HG03139 (cell line): ENCODE results near the gene ZNF385D.

ENCODE experiments used
- ATAC-seq: cut with Tn5 transposase; IDR thresholded peaks from one replicate; pipeline ENCODE4 v1.9.1; 2021; ENCODE audit not compliant: unreplicated experiment

Gene ZNF385D

GRCh38 chr3:21682206-21682605, 68.8 kb downstream of the ZNF385D start:
- ATAC-seq: no peak

DNA sequence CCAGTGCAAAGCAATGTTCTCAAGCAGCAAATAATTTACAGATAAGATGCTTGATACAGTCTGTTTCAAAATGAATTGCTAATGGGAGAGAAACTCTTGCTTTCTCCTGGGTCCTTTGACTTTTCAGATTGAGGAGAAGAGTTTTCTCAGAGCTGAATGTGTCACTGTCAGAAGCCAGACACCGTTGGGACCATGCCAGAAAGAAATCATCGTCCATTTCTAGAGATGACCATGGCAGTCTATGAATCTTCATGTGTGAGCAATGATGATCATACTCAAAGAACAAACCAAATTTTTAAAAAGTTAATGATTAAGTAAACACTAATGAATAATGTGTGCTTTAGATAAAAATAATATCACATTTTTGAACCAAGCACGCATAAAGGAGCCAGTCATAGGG, 77.6 kb downstream of the ZNF385D start:
- ATAC-seq: no peak

- no peak for ATAC-seq
These were observed 78.7 kb downstream of the ZNF385D start for GRCh38 chr3:21672303-21672702.

- no peak for ATAC-seq
These were observed 80.6 kb downstream of the ZNF385D start for GRCh38 chr3:21670386-21670785.

GRCh38 chr3:21668012-21668411, 83.0 kb downstream of the ZNF385D start:
- no peak for ATAC-seq

GRCh38 chr3:21665444-21666100, 85.4 kb downstream of the ZNF385D start:
- ATAC-seq: no peak

- ATAC-seq: no peak
These were observed 86.0 kb downstream of the ZNF385D start for GRCh38 chr3:21664996-21665395.

GRCh38 chr3:21662403-21662802, 88.6 kb downstream of the ZNF385D start:
- ATAC-seq: no peak

GRCh38 chr3:21654662-21655061, 96.3 kb downstream of the ZNF385D start:
- no peak for ATAC-seq

- no peak for ATAC-seq
These were observed 96.8 kb downstream of the ZNF385D start for GRCh38 chr3:21654241-21654640.

DNA sequence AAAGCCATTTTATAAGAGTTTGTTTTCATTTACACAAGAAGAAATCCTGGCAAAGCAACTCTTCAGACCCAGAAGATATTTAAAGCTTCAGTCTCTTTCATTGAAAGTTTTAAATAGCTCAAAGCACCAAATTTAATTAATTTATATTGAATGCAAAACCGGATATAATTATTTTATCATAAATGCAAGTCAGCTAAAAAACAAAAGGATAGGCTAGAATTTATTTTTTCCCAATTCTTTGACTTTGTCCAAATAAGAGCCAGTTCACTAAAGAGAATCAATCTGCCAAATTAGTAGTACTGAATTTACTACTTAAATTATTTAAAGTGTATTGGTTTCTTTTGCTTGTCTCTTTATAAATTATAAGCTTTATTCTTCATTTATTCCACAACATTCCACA, 101.5 kb downstream of the ZNF385D start:
- no peak for ATAC-seq

GRCh38 chr3:21647961-21648360, 103.0 kb downstream of the ZNF385D start:
- ATAC-seq: no peak

- ATAC-seq: no peak
These were observed 105.7 kb downstream of the ZNF385D start for GRCh38 chr3:21645121-21645897.

DNA sequence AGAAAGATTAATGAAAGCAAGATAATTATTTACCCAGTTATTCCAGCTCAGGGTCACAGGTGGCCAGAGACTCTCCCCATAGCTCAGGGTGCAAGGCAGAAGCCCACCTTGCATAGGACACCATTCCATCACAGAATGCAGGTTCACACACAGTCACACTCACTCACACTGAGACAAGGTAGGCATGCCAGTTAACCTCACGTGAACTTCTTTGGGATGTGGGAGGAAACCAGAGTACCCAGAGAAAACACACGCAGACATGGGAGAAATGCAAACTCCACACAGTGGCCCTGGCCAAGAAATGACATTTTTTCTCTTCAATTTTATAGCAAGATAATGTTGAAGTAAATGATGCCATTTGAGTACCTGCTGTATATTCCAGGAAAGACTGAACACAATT, 106.7 kb downstream of the ZNF385D start:
- no peak for ATAC-seq

DNA sequence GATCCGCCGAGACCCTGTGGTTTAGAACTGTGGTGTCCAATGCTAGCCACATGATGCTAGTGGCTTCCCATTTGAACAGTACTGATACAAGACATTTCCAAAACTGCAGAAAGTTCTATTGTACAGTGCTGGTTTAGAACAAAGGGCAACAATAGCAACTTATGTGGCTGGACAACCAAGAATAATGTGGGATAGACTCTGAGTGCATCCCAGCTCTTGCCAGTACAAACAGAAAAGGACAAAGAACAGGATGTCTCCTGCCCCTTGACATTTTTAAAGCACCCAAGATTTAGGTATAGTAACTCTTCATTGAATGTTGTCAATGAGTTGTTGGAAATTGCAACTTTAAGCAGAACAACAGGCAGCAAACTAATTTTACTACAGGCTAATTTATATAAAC, 107.3 kb downstream of the ZNF385D start:
- no peak for ATAC-seq

- ATAC-seq: no peak
These were observed 108.6 kb downstream of the ZNF385D start for GRCh38 chr3:21642433-21642832.

DNA sequence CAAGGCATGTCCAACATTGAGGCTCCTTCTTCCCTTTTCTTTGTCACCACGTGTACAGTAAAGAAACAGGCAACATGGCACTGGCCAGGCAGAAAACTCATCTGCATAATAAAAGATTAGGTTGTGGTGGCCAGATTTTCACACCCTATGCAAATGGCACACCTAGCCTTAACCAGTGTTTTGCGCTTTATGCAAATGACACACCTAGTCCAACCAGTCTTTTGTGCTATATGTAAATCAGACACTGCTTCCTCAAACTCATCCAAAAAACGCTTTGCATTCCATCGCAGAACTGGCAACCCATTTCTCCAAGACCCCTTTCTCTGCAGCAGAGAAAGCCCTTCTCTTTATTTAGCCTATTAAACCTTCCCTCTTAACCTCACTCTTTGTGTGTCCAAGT, 109.1 kb downstream of the ZNF385D start:
- ATAC-seq: no peak

GRCh38 chr3:21638488-21638887, 112.5 kb downstream of the ZNF385D start:
- no peak for ATAC-seq

DNA sequence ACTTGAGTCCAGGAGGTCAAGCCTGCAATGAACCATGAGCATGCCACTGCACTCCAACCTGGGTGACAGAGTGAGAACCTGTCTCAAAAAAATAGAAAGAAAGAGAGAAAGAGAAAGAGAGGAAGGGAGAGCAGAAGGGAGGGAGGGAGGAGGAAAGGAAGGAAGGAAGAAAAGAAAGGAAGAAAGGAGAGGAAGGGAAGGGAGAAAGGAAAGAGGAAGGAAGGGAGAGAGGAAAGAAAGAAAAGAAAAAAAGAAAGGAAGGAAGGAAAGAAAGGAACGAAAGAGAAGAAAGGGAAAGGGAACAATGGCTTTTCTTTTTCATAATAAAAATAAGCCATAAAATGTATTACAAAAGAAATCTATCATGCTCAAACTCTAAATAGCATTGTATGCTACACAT, 116.9 kb downstream of the ZNF385D start:
- ATAC-seq: no peak

DNA sequence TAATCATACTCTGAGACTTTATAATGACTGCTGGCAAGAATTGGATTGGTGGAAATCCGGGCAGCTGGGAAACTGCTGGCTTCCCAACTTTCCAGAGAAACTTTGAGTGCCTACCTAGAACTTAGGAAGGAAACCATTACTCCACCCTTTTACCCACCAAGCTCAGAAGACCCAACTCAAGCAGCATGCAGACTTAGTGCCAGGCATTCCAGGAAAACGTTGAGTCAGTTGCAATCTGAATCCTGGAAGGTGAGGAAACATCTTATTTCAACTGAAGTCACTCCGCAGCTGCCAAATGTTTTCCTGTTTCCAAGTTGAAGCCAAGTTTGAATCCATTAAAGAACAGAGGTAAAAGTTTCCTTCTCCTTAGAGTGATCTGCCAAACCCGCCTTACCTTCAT, 126.5 kb downstream of the ZNF385D start:
- no peak for ATAC-seq

- ATAC-seq: no peak
These were observed 129.8 kb downstream of the ZNF385D start for GRCh38 chr3:21621181-21621651.

GRCh38 chr3:21620511-21621155, 130.4 kb downstream of the ZNF385D start:
- no peak for ATAC-seq
